Measurements from ENCODE around the gene MDM2. TPM values are rescaled to one million over a fixed set of nuclear protein-coding genes. Genes with fewer than 3 reads are reported as not detected.

MDM2 gene
- total RNA-seq, 1 experiment from 2014 or later: 159 TPM

GRCh38 chr12:68813242-68813593 lies 5.2 kb downstream of the MDM2 start:
- no peak overlapping the region for H2AK5ac ChIP-seq (ENCODE audit: insufficient read length, low read length)
- H2BK5ac ChIP-seq (ENCODE audit: insufficient read length, low read length): no peak overlapping the region
- no peak overlapping the region for H3K56ac ChIP-seq (ENCODE audit: insufficient read length, low read depth, low read length)
- H2BK15ac ChIP-seq (ENCODE audit: low read depth, low read length): no peak overlapping the region
- no peak overlapping the region for H4K91ac ChIP-seq (ENCODE audit: insufficient read length, low read depth, low read length)
- no peak for TF ChIP-seq CTCF (conservative IDR thresholded peaks at IDR 0.05)
- H3K4me2 ChIP-seq (ENCODE audit: insufficient read depth, insufficient read length, low read length): no peak overlapping the region
- DNase-seq: no peak
- no peak overlapping the region for H3K18ac ChIP-seq (ENCODE audit: insufficient read length, low read depth, low read length)
- no peak overlapping the region for H3K4ac ChIP-seq (ENCODE audit: low read depth, low read length)
- H2BK12ac ChIP-seq (ENCODE audit: insufficient read length, low read depth, low read length): no peak overlapping the region
- peaks cover 5% of the 10 kb centered on the region; the same call in 1 of the 2 replicates for H3K79me2 ChIP-seq (ENCODE audit: insufficient read depth, low read length)
- Mint-ChIP-seq H3K4me3 (no peak overlapping the region), H3K36me3 (ENCODE audit: insufficient read depth in 1 of 3, low read depth in 3 of 3) (peaks cover 27 to 80% (median 70%) of the 10 kb centered on the region in 3 experiments), H3K4me1 (peaks cover 4 to 13% of the 10 kb centered on the region in 2 experiments; a peak in 3 of 4 replicates), H3K27ac (no peak overlapping the region), H3K9me3 (peaks cover 0 to 2% of the 10 kb centered on the region in 2 experiments; a peak in 1 of 5 replicates), H3K27me3 (ENCODE audit: low read depth) (no peaks in the 10 kb centered on the region)
- H2BK120ac ChIP-seq (ENCODE audit: low read depth, low read length, poor library complexity, severe bottlenecking): no peak overlapping the region
- no peak overlapping the region for H2AFZ ChIP-seq (ENCODE audit: low read length)
- H3K23ac ChIP-seq (ENCODE audit: insufficient read length, low read depth, low read length): no peak overlapping the region
- H3K79me1 ChIP-seq (ENCODE audit: insufficient read depth, low read depth, low read length, poor library complexity, severe bottlenecking): no peaks in the 10 kb centered on the region
- H3K27me3 ChIP-seq (ENCODE audit: insufficient read depth, low read length): no peaks in the 10 kb centered on the region
- no peak overlapping the region for H4K8ac ChIP-seq (replicated peaks; ENCODE audit: insufficient read length, low read depth, low read length)
- H4K5ac ChIP-seq (ENCODE audit: insufficient read length, low read depth, low read length): no peak overlapping the region
- no peaks in the 10 kb centered on the region for H4K20me1 ChIP-seq (ENCODE audit: control insufficient read depth, insufficient read depth, insufficient read length)
- H3K9ac ChIP-seq (ENCODE audit: extremely low read depth, insufficient read length, low read length): no peak overlapping the region
- H3K27ac ChIP-seq (ENCODE audit: insufficient read length, low read depth, low read length): no peak overlapping the region
- H3K9me3 ChIP-seq (ENCODE audit: control insufficient read depth, low read depth, low read length): no peaks in the 10 kb centered on the region
- WGBS (ENCODE audit: extremely low coverage, insufficient read length, low lambda C conversion rate): no CpG with 5 or more reads among the region's 2 CpGs
- peaks cover 7% of the 10 kb centered on the region for H3K23me2 ChIP-seq (ENCODE audit: insufficient read length, low read depth, low read length, poor library complexity, severe bottlenecking)
- no peak overlapping the region for H2BK20ac ChIP-seq (ENCODE audit: low read depth, low read length, poor library complexity, severe bottlenecking)
- H3T11ph ChIP-seq (ENCODE audit: low read length): no peak overlapping the region
- no peak overlapping the region for H3K14ac ChIP-seq (ENCODE audit: insufficient read depth, low read length)
- H3K4me1 ChIP-seq (ENCODE audit: insufficient read depth, low read length): no peaks in the 10 kb centered on the region
